MM.1S (cell line): ENCODE measurements around the gene FGGY.
"Not testable (repeated sequence)": the region's sequence is repeated elsewhere in the genome, so short reads cannot be mapped to it uniquely, and the experiment has no call there.

Experiments
- DNase-seq: peaks from one replicate; pipeline ENCODE4 v3.0.0-alpha.2; 2015
- H2AFZ ChIP-seq: fragments of 300-600 bp; sonication (generic); 2 replicates; pipeline ENCODE4 v1.6.0; 2016; ENCODE audit warnings: antibody characterized with exemption, low read length
- H3F3A ChIP-seq: fragments of 300-600 bp; sonication (generic); 2 replicates; pipeline ENCODE4 v1.6.1; 2016; ENCODE audit warnings: mild to moderate bottlenecking, antibody characterized with exemption, low read length, moderate library complexity, mixed read lengths; ENCODE audit not compliant: insufficient read depth
- H3K27ac ChIP-seq: fragments of 300-600 bp; sonication (generic); 2 replicates; pipeline ENCODE4 v1.5.1; 2016; ENCODE audit warnings: mild to moderate bottlenecking, low read length
- H3K27me3 ChIP-seq: fragments of 300-600 bp; sonication (generic); replicated peaks from 2 replicates; pipeline ENCODE4 v1.6.0; 2016; ENCODE audit warnings: low read length; ENCODE audit not compliant: insufficient read depth
- H3K36me3 ChIP-seq: fragments of 300-600 bp; sonication (generic); replicated peaks from 2 replicates; pipeline ENCODE4 v1.6.1; 2016; ENCODE audit warnings: mild to moderate bottlenecking, low read length, mixed read lengths; ENCODE audit not compliant: insufficient read depth
- H3K4me1 ChIP-seq: fragments of 300-600 bp; sonication (generic); 2 replicates; pipeline ENCODE4 v1.6.1; 2016; ENCODE audit warnings: low read length, mixed read lengths
- H3K4me2 ChIP-seq: fragments of 300-600 bp; sonication (generic); 2 replicates; pipeline ENCODE4 v1.6.0; 2016; ENCODE audit warnings: low read depth, low read length
- H3K4me3 ChIP-seq: fragments of 300-600 bp; sonication (generic); 2 replicates; pipeline ENCODE4 v1.5.1; 2016; ENCODE audit warnings: low read length, mixed read lengths
- H3K79me2 ChIP-seq: fragments of 300-600 bp; sonication (generic); 2 replicates; pipeline ENCODE4 v1.6.1; 2016; ENCODE audit warnings: mixed run types, low read length, mixed read lengths
- H3K9ac ChIP-seq: fragments of 300-600 bp; sonication (generic); 2 replicates; pipeline ENCODE4 v1.6.1; 2016; ENCODE audit warnings: low read length, mixed read lengths
- H3K9me2 ChIP-seq: fragments of 300-600 bp; sonication (generic); replicated peaks from 2 replicates; pipeline ENCODE4 v1.6.1; 2016; ENCODE audit warnings: mild to moderate bottlenecking, low read length, mixed read lengths; ENCODE audit not compliant: insufficient read depth
- H3K9me3 ChIP-seq: fragments of 300-600 bp; sonication (generic); replicated peaks from 2 replicates; pipeline ENCODE4 v1.6.1; 2016; ENCODE audit warnings: mild to moderate bottlenecking, low read length, mixed read lengths; ENCODE audit not compliant: insufficient read depth
- H4K20me1 ChIP-seq: fragments of 300-600 bp; sonication (generic); 2 replicates; pipeline ENCODE4 v1.6.1; 2016; ENCODE audit warnings: mild to moderate bottlenecking, low read length, moderate library complexity, mixed read lengths; ENCODE audit not compliant: insufficient read depth
- CTCF ChIP-seq: fragments of 300-600 bp; sonication (generic); IDR thresholded peaks from 2 replicates; pipeline ENCODE4 v1.5.1; 2016; ENCODE audit warnings: antibody characterized with exemption, low read length, mixed read lengths
- EZH2 ChIP-seq: fragments of 300-600 bp; sonication (generic); optimal IDR thresholded peaks from 2 replicates; pipeline ENCODE3; 2017; ENCODE audit warnings: low read depth, mild to moderate bottlenecking, antibody characterized with exemption, low read length, mixed read lengths
- EZH2phosphoT487 ChIP-seq: fragments of 300-600 bp; sonication (generic); IDR thresholded peaks from 2 replicates; pipeline ENCODE4 v1.6.1; 2018; ENCODE audit warnings: antibody characterized with exemption, low read length

The FGGY gene

DNA sequence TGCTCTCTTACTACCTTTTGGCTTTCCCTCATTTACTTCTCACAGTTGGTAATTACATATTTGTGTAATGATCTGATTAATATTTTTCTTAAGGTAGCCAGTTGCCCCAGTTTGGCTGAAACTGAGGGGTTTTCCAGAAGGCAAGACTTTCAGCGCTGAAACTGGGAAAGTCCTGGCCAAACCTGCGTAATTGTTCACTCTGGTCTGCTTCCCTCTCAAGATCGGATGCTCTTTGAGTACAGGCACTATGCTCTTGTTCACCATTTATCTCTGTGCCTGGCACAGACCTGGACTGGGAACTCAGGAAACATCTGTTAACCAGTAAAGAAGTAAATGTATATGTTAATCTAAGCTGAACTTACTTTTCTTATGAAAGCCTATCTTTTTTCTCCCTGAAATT is 308.3 kb downstream of the FGGY start:
- H3K9me3 ChIP-seq: no peaks in the 10 kb centered on the region
- H3K36me3 ChIP-seq: no peaks in the 10 kb centered on the region
- no peaks in the 10 kb centered on the region for H3K27me3 ChIP-seq
- H4K20me1 ChIP-seq: no peaks in the 10 kb centered on the region
- no peaks in the 10 kb centered on the region for H3K9me2 ChIP-seq
- H3K27ac ChIP-seq: no peak overlapping the region
- no peak overlapping the region for H3K4me3 ChIP-seq
- no peak overlapping the region for H3K4me2 ChIP-seq
- no peak overlapping the region for H2AFZ ChIP-seq
- no peak overlapping the region for H3K9ac ChIP-seq
- no peak for DNase-seq
- no peaks in the 10 kb centered on the region for H3K4me1 ChIP-seq
- H3K79me2 ChIP-seq: no peaks in the 10 kb centered on the region
- TF ChIP-seq EZH2phosphoT487 (no peak), EZH2 (no peak), CTCF (no peak)
- H3F3A ChIP-seq: no peaks in the 10 kb centered on the region

- Histone ChIP-seq H2AFZ (no peak overlapping the region), H3K36me3 (no peaks in the 10 kb centered on the region), H3K9me3 (no peaks in the 10 kb centered on the region), H3K9ac (no peak overlapping the region), H3K9me2 (no peaks in the 10 kb centered on the region), H3K4me1 (no peaks in the 10 kb centered on the region), H4K20me1 (no peaks in the 10 kb centered on the region), H3K27ac (no peak overlapping the region), H3K79me2 (no peaks in the 10 kb centered on the region), H3K4me3 (no peak overlapping the region), H3K4me2 (no peak overlapping the region), H3F3A (no peaks in the 10 kb centered on the region), H3K27me3 (no peaks in the 10 kb centered on the region)
- DNase-seq: no peak
- TF ChIP-seq CTCF: no peak
- no peak for TF ChIP-seq EZH2phosphoT487
- TF ChIP-seq EZH2: no peak
These were observed 308.9 kb downstream of the FGGY start for GRCh38 chr1:59605761-59606160.

GRCh38 chr1:59609245-59609644 is 312.4 kb downstream of the FGGY start:
- Histone ChIP-seq H3K36me3 (no peaks in the 10 kb centered on the region), H3K9ac (no peak overlapping the region)
- no peak for TF ChIP-seq EZH2phosphoT487

GRCh38 chr1:59610499-59610898 is 313.6 kb downstream of the FGGY start:
- H3K36me3 ChIP-seq, H2AFZ ChIP-seq, H3K9me3 ChIP-seq, H3F3A ChIP-seq, H3K27me3 ChIP-seq, H3K9ac ChIP-seq, DNase-seq, H3K79me2 ChIP-seq, H3K9me2 ChIP-seq, H4K20me1 ChIP-seq, H3K4me2 ChIP-seq, H3K27ac ChIP-seq, H3K4me1 ChIP-seq, H3K4me3 ChIP-seq: not testable (repeated sequence)

More at GRCh38 chr1:59609245-59609644, 312.4 kb downstream of the FGGY start:
- no peak overlapping the region for H2AFZ ChIP-seq
- H3K79me2 ChIP-seq: no peaks in the 10 kb centered on the region
- no peak overlapping the region for H3K27ac ChIP-seq
- no peaks in the 10 kb centered on the region for H3K4me1 ChIP-seq
- no peak for DNase-seq
- H3K9me2 ChIP-seq: no peaks in the 10 kb centered on the region
- no peaks in the 10 kb centered on the region for H3F3A ChIP-seq
- H4K20me1 ChIP-seq: no peaks in the 10 kb centered on the region
- no peak overlapping the region for H3K4me2 ChIP-seq
- no peak overlapping the region for H3K4me3 ChIP-seq
- H3K27me3 ChIP-seq: no peaks in the 10 kb centered on the region
- H3K9me3 ChIP-seq: no peaks in the 10 kb centered on the region
